Right lobe of liver (tissue), 4 donors: ENCODE measurements around the gene JAZF1.

Source experiments
- CTCF ChIP-seq, 4 donors: fragments of 200-600 bp in 3 of 4; fragments of 450-650 bp in 1 of 4; IDR thresholded peaks; one replicate each; pipeline versions ENCODE4 v1.5.1 to v1.8.0; 2016 to 2022; ENCODE audit warnings: antibody characterized with exemption in 4 of 4, mild to moderate bottlenecking in 2 of 4
- POLR2A ChIP-seq: fragments of 450-650 bp; IDR thresholded peaks from one replicate; pipeline ENCODE4 v1.6.1; 2017; ENCODE audit warnings: antibody characterized with exemption, mild to moderate bottlenecking
- donor health status: DM: no; HTN: no; CAD: no.
- donor health status: DM: no; HTN: no; CAD: no.
- donor health status: DM: no; HTN: yes; CAD: no.

- TF ChIP-seq POLR2A: no peak
- no peak for TF ChIP-seq CTCF (IDR thresholded peaks at IDR 0.05)
These were observed 338.4 kb downstream of the JAZF1 start for GRCh38 chr7:27842094-27842692.
